Right hindlimb (tissue), 1 donor: ENCODE measurements around the gene WNT10A.

ENCODE experiments used
- DNase-seq: peaks from one replicate; pipeline ENCODE4 v3.0.0-alpha.2; 2018

The WNT10A gene

DNA sequence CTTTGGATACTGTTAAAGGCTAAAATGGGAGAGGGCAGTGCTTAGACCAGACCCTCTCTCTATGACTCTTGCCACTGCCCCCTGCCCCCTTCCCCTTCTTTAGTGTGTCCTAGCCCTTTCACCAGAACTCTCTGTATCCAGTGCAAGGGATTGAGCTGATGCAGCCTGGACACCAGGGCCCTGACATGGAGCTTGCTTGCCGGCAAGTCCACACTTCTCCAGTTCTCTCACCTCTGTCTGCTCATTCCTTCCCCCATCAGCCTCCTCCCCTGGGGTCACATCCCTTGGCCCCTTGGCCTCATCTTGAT, 22.6 kb upstream of the WNT10A start:
- DNase-seq: no peak

- DNase-seq: no peak
Measured at GRCh38 chr2:218858671-218859555, 21.7 kb upstream of the WNT10A start.

DNA sequence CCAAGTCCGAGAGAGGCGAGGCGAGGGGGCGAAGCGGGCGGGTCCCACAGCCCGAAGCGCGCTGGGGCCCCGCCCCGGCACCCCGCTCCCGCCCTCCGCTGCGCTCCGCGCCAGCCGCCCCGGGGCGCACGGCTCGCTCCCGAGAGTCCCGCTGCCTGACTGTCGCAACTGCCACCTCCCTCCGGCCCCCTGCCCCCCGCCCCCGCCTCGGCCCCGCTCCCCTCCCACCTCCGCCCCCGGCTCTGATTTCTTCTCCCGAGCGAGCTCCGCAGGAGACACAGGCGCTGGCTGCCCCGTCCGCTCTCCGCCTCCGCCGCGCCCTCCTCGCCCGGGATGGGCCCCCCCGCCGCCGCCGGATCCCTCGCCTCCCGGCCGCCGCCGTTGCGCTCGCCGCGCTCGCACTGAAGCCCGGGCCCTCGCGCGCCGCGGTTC, 21.1 kb upstream of the WNT10A start, which contains the start of gene WNT6:
TSS of gene WNT6 (plus strand) at position 250 of the 432 bp plus-strand sequence. CDS start 233 bp downstream, outside the sequence.
- no peak for DNase-seq

DNA sequence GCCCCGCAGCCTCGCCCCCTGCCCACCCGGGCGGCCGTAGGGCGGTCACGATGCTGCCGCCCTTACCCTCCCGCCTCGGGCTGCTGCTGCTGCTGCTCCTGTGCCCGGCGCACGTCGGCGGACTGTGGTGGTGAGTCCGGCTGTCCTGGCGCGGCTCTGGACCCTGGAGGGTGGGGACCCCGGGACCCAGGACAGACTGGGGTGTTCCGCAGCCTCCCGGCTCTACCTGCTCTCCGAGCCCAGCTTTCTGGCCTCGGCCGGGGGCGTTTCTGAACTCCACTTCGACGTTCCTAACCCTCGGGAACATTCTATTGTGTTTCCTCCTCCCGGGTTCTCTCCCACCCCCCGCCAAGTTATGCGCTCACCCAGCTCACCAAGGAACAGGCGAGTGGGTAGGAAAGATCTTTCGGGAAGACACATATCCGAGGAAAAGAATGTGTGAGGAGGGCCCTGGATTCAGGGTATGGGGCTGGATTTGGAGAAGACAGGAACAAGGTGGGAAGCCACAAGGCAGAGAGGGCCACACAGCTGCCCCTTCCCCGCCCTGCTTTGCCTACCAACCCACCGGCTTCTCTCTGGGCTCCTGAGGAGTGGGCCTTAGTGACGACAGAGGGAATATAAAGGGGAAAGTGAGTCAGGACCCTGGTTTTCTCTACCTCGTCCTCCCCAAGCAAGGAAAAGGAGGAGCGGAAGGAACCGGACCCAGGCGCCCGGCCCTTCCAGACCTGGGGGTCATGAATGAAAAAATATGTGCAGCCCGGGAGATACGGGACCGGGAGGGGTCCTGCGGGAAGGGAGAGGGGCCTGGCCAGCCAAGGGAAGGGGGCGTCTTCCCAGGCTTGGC, 20.4 kb upstream of the WNT10A start:
- DNase-seq: no peak

- DNase-seq: peak; percentile 83
Measured at GRCh38 chr2:218860950-218861381, 19.7 kb upstream of the WNT10A start.

DNA sequence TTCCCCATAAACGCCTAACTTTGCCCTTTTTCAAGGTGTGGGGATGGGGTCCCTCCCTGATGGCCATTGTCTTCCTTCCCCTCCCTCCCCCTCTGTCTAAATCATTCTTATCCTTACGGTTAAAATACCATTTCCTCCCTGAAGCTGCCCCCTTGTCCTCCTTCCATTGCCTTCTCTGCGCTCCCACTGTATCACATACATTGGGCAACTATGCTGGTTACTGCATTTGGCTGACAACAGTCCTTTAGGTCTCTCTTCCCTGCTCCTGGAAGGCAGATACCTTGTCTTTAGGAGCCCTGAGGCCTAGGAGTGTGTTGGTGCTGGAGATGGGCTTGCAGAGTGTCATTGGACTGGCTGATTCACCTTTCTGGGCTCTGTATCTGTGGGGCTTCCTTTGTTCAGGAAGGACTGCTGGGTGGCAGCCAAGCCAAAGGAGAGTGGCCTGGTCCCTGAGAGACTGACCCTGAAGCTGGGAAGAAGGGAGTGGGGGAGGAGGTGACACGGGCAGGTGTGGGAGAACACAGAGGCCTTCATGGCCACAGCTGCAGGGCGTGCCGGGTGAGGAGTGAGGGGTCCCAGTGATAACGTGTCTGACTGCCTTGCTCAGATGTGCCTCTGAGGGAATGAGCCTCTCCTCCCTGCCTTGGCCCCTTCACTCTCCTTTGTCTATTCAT, 18.9 kb upstream of the WNT10A start:
- DNase-seq: no peak

- no peak for DNase-seq
Measured at GRCh38 chr2:218863021-218863520, 17.6 kb upstream of the WNT10A start.

- no peak for DNase-seq
Measured at GRCh38 chr2:218865396-218865795, 15.3 kb upstream of the WNT10A start.

GRCh38 chr2:218865999-218866398, 14.7 kb upstream of the WNT10A start:
- no peak for DNase-seq

- no peak for DNase-seq
Measured at GRCh38 chr2:218867900-218868299, 12.8 kb upstream of the WNT10A start.

- no peak for DNase-seq
Measured at GRCh38 chr2:218869064-218869463, 11.6 kb upstream of the WNT10A start.

DNA sequence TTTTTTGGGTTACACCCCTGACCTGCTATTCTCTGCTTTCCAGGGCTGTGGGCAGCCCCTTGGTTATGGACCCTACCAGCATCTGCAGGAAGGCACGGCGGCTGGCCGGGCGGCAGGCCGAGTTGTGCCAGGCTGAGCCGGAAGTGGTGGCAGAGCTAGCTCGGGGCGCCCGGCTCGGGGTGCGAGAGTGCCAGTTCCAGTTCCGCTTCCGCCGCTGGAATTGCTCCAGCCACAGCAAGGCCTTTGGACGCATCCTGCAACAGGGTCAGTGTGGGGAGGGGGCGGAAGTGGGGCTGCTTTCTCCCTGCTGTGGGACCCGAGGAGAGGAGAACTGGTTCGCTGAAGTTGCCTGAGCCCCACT, 9.7 kb upstream of the WNT10A start:
- DNase-seq: no peak

GRCh38 chr2:218871345-218872302, 9.0 kb upstream of the WNT10A start:
- DNase-seq: no peak

GRCh38 chr2:218872645-218873358, 7.8 kb upstream of the WNT10A start:
- DNase-seq: no peak

DNA sequence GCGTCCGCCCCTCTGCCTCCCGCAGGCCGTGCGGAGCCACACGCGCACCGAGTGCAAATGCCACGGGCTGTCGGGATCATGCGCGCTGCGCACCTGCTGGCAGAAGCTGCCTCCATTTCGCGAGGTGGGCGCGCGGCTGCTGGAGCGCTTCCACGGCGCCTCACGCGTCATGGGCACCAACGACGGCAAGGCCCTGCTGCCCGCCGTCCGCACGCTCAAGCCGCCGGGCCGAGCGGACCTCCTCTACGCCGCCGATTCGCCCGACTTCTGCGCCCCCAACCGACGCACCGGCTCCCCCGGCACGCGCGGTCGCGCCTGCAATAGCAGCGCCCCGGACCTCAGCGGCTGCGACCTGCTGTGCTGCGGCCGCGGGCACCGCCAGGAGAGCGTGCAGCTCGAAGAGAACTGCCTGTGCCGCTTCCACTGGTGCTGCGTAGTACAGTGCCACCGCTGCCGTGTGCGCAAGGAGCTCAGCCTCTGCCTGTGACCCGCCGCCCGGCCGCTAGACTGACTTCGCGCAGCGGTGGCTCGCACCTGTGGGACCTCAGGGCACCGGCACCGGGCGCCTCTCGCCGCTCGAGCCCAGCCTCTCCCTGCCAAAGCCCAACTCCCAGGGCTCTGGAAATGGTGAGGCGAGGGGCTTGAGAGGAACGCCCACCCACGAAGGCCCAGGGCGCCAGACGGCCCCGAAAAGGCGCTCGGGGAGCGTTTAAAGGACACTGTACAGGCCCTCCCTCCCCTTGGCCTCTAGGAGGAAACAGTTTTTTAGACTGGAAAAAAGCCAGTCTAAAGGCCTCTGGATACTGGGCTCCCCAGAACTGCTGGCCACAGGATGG, 7.1 kb upstream of the WNT10A start:
- DNase-seq: no peak

DNA sequence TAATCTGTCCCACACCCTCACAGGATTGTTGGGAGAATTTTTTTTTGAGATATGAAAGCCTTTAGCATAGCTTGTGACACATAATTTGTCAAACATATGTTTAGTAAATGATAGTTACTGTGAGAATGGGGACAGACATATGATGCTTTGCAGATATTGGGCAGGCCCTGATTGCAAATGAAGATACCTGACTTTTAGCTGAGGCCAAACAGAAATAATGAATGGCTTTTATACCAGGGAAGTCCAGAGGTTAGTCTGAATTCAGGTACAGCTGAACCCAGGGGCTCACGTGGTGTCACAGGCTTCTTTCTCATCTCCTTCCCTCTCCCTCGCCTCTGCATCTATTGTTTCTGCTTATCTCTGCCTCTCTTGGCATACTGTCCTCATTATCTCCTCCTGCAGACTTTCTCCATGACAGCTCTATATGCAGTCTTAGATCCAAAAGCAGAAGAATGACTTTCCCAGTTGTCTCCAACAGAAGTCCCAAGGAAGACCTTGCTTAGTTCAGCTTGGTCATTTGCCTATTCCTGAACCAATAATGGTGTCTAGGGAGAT, 4.9 kb upstream of the WNT10A start:
- DNase-seq: no peak

GRCh38 chr2:218876562-218877219, 4.0 kb upstream of the WNT10A start:
- peak; percentile 72 for DNase-seq

- no peak for DNase-seq
Measured at GRCh38 chr2:218877331-218877730, 3.3 kb upstream of the WNT10A start.

GRCh38 chr2:218877891-218878290, 2.8 kb upstream of the WNT10A start:
- DNase-seq: no peak
